ENCODE measurements around the gene IHH. TPM values are rescaled to one million over a fixed set of nuclear protein-coding genes. Genes with fewer than 3 reads are reported as not detected.
A peak's percentile ranks its signal among the peaks of the same experiment; 100 is the strongest.

Gene IHH
- polyA plus RNA-seq, 4 donors: 0.12 to 2.5 (median 1.2) TPM

- DNase-seq (ENCODE audit: low read depth in 4 of 4, low spot score in 3 of 4): no peak
Observed at GRCh38 chr2:219078126-219078525, 17.4 kb upstream of the IHH start.

- no peak for DNase-seq (ENCODE audit: low read depth in 4 of 4, low spot score in 3 of 4)
Observed at GRCh38 chr2:219076253-219076652, 15.5 kb upstream of the IHH start.

- DNase-seq (ENCODE audit: low read depth in 4 of 4, low spot score in 3 of 4): peak in 3 of 4 donors; percentile 35 to 52 (median 50)
Observed at GRCh38 chr2:219073413-219074129, 12.8 kb upstream of the IHH start.

- DNase-seq (ENCODE audit: low read depth in 4 of 4, low spot score in 3 of 4): no peak
Observed at GRCh38 chr2:219072741-219073250, 12.1 kb upstream of the IHH start.

- DNase-seq (ENCODE audit: low read depth in 4 of 4, low spot score in 3 of 4): no peak
Observed at GRCh38 chr2:219071131-219071816, 10.6 kb upstream of the IHH start.

- no peak for DNase-seq (ENCODE audit: low read depth in 4 of 4, low spot score in 3 of 4)
Observed at GRCh38 chr2:219065484-219065883, 4.8 kb upstream of the IHH start.

- DNase-seq (ENCODE audit: low read depth in 4 of 4, low spot score in 3 of 4): no peak
Observed at GRCh38 chr2:219062081-219062480, 1.4 kb upstream of the IHH start.

GRCh38 chr2:219059725-219060682 is 717 bp downstream of the IHH start:
- no peak for DNase-seq (ENCODE audit: low read depth in 4 of 4, low spot score in 3 of 4)

GRCh38 chr2:219059375-219059724 is 1.4 kb downstream of the IHH start:
- DNase-seq (ENCODE audit: low read depth in 4 of 4, low spot score in 3 of 4): no peak

- DNase-seq (ENCODE audit: low read depth in 4 of 4, low spot score in 3 of 4): no peak
Observed at GRCh38 chr2:219058541-219059374, 2.0 kb downstream of the IHH start.

GRCh38 chr2:219057709-219058540 is 2.8 kb downstream of the IHH start:
- peak in 1 of 4 donors; percentile 37 for DNase-seq (ENCODE audit: low read depth in 4 of 4, low spot score in 3 of 4)

GRCh38 chr2:219056896-219057708 is 3.6 kb downstream of the IHH start:
- DNase-seq (ENCODE audit: low read depth in 4 of 4, low spot score in 3 of 4): no peak

GRCh38 chr2:219056176-219056895 is 4.4 kb downstream of the IHH start:
- no peak for DNase-seq (ENCODE audit: low read depth in 4 of 4, low spot score in 3 of 4)

- DNase-seq (ENCODE audit: low read depth in 4 of 4, low spot score in 3 of 4): no peak
Observed at GRCh38 chr2:219054956-219055903, 5.5 kb downstream of the IHH start.

- no peak for DNase-seq (ENCODE audit: low read depth in 4 of 4, low spot score in 3 of 4)
Observed at GRCh38 chr2:219049282-219049681, 11.4 kb downstream of the IHH start.

- peak in 1 of 4 donors; percentile 49 for DNase-seq (ENCODE audit: low read depth in 4 of 4, low spot score in 3 of 4)
Observed at GRCh38 chr2:219045937-219046550, 14.7 kb downstream of the IHH start.
